LNCaP clone FGC (cell line): ENCODE results near the gene SUMO3.
"Not testable (repeated sequence)": the region's sequence is repeated elsewhere in the genome, so short reads cannot be mapped to it uniquely, and the experiment has no call there.

Experiments
- DNase-seq: peaks from one replicate; pipeline ENCODE4 v3.0.0-alpha.2; 2011; ENCODE audit warnings: low read depth
- H3K4me3 ChIP-seq: 2 replicates; pipeline ENCODE4 v1.5.1; 2011; ENCODE audit warnings: mild to moderate bottlenecking, low read depth, low read length, control low read depth
- CTCF ChIP-seq: IDR thresholded peaks from 2 replicates; pipeline ENCODE4 v1.5.1; 2012; ENCODE audit warnings: mild to moderate bottlenecking; ENCODE audit not compliant: control insufficient read depth, insufficient read depth; ENCODE audit errors: extremely low read depth

The SUMO3 gene

GRCh38 chr21:44835647-44835973 is 17.7 kb upstream of the SUMO3 start:
- no peak overlapping the region for H3K4me3 ChIP-seq
- TF ChIP-seq CTCF, result no peak
- no peak for DNase-seq

GRCh38 chr21:44834951-44835646 is 17.2 kb upstream of the SUMO3 start:
- H3K4me3 ChIP-seq, result no peak overlapping the region
- no peak for DNase-seq
- no peak for TF ChIP-seq CTCF

- no peak for TF ChIP-seq CTCF
- DNase-seq, result no peak
- H3K4me3 ChIP-seq, result no peak overlapping the region
Observed at GRCh38 chr21:44834231-44834950, 16.5 kb upstream of the SUMO3 start.

- no peak for TF ChIP-seq CTCF
- DNase-seq, result no peak
- H3K4me3 ChIP-seq, result no peak overlapping the region
Observed at GRCh38 chr21:44833663-44834062, 15.8 kb upstream of the SUMO3 start.

- not testable (repeated sequence) for DNase-seq, H3K4me3 ChIP-seq
Observed at GRCh38 chr21:44832516-44833255, 14.8 kb upstream of the SUMO3 start.

GRCh38 chr21:44831227-44831860 is 13.5 kb upstream of the SUMO3 start:
- DNase-seq, result no peak
- no peak overlapping the region for H3K4me3 ChIP-seq
- TF ChIP-seq CTCF, result no peak

- DNase-seq, result no peak
- H3K4me3 ChIP-seq, result no peak overlapping the region
- no peak for TF ChIP-seq CTCF
Observed at GRCh38 chr21:44829507-44830092, 11.7 kb upstream of the SUMO3 start.
